ENCODE data around the gene B3GNT9.

DNA sequence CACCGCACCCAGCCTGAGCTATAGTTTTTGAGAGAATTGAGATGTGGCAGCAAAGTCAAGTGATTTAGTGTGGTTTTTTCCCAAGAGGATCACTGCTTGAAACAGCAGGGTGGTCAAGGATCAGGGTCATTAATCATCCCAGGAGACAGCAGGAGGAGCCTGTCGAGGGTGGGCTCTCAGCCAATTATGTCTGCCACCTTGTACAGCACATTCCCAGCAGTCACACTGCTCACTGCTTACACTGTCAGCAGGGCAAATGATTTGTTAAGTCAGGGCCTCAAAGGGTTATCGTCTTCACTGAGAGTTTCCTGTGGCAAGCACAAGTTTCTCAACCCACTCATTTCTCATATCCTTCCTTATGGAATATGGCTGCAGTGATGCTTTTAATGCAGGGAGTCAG is 13.2 kb downstream of the B3GNT9 start:
- TF ChIP-seq, protein P1, sequence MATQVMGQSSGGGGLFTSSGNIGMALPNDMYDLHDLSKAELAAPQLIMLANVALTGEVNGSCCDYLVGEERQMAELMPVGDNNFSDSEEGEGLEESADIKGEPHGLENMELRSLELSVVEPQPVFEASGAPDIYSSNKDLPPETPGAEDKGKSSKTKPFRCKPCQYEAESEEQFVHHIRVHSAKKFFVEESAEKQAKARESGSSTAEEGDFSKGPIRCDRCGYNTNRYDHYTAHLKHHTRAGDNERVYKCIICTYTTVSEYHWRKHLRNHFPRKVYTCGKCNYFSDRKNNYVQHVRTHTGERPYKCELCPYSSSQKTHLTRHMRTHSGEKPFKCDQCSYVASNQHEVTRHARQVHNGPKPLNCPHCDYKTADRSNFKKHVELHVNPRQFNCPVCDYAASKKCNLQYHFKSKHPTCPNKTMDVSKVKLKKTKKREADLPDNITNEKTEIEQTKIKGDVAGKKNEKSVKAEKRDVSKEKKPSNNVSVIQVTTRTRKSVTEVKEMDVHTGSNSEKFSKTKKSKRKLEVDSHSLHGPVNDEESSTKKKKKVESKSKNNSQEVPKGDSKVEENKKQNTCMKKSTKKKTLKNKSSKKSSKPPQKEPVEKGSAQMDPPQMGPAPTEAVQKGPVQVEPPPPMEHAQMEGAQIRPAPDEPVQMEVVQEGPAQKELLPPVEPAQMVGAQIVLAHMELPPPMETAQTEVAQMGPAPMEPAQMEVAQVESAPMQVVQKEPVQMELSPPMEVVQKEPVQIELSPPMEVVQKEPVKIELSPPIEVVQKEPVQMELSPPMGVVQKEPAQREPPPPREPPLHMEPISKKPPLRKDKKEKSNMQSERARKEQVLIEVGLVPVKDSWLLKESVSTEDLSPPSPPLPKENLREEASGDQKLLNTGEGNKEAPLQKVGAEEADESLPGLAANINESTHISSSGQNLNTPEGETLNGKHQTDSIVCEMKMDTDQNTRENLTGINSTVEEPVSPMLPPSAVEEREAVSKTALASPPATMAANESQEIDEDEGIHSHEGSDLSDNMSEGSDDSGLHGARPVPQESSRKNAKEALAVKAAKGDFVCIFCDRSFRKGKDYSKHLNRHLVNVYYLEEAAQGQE (IDR thresholded peaks at IDR 0.05; ENCODE audit: low read depth), result no peak
- TF ChIP-seq EZH2 (IDR thresholded peaks at IDR 0.05), result no peak
- no peak for TF ChIP-seq RAD21 (IDR thresholded peaks at IDR 0.05; ENCODE audit: low read depth)
- no peak for TF ChIP-seq FOSL1 (IDR thresholded peaks at IDR 0.05; ENCODE audit: low read depth)
- TF ChIP-seq POLR2AphosphoS5 (IDR thresholded peaks at IDR 0.05; ENCODE audit: low read depth, low read length), result no peak
- TF ChIP-seq, protein P2, sequence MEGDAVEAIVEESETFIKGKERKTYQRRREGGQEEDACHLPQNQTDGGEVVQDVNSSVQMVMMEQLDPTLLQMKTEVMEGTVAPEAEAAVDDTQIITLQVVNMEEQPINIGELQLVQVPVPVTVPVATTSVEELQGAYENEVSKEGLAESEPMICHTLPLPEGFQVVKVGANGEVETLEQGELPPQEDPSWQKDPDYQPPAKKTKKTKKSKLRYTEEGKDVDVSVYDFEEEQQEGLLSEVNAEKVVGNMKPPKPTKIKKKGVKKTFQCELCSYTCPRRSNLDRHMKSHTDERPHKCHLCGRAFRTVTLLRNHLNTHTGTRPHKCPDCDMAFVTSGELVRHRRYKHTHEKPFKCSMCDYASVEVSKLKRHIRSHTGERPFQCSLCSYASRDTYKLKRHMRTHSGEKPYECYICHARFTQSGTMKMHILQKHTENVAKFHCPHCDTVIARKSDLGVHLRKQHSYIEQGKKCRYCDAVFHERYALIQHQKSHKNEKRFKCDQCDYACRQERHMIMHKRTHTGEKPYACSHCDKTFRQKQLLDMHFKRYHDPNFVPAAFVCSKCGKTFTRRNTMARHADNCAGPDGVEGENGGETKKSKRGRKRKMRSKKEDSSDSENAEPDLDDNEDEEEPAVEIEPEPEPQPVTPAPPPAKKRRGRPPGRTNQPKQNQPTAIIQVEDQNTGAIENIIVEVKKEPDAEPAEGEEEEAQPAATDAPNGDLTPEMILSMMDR (IDR thresholded peaks at IDR 0.05 in 2 of 3, conservative IDR thresholded peaks at IDR 0.05 in 1 of 3; ENCODE audit: borderline replicate concordance in 1 of 3, insufficient read depth in 1 of 3, low read depth in 2 of 3, low read length in 2 of 3), result no peak

Data from HCT116 (cell line).